ENCODE results near the gene PTER. TPM values are rescaled to one million over a fixed set of nuclear protein-coding genes. Genes with fewer than 3 reads are reported as not detected.
A peak's percentile ranks its signal among the peaks of the same experiment; 100 is the strongest.

The PTER gene
- total RNA-seq, 4 donors from 2014 or later = 8.9 to 17.1 (median 14.5) TPM

DNA sequence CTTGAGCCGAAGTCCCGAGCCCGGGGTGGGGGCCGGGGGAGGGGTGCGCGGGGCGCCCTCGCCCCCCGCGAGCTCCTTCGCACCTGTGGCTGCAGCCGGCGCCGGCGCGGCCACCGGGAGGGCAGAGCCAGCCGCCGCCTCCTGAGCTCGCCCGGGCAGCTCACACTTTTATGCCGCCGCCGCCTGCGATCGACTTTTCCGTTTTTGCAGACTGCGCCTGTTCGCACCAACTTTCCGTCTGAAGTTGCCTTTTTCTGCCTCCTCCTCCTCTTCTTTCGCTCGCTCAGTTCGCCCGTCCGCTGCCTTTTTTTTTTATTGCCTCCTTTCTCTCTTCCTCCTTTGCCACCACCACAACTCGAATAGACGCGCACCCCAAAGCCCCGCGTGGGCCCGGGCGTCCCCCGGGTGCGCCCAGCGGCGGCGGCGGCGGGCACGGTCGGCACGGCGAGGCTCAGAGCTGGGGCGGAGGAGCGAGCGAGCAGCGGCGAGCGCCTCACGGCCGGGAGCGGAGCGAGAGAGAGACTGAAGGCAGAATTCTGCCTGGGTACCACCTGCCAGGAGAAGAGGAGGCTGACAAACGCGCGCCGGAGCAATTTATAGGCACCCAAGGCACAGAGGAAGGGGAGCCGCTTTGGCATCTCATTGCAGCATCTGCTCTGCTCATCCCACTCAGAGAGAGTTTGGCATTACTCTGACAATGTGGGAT is 84.7 kb downstream of the PTER start, which contains the start of gene C1QL3:
Gene C1QL3 (minus strand): TSS at position 569 of the 706 bp plus-strand sequence. CDS start 814 bp downstream, outside the sequence.
- Histone ChIP-seq H3K27ac (no peak within 1 kb of the TSS), H3K27me3 (peaks cover 34% of the 10 kb centered on the region), H3K4me1 (peaks cover 27% of the 10 kb centered on the region), H3K9me3 (no peaks in the 10 kb centered on the region), H3K4me3 (peak within 1 kb of the TSS; percentile 59), H3K36me3 (no peaks in the 10 kb centered on the region)
- TF ChIP-seq, protein P1, sequence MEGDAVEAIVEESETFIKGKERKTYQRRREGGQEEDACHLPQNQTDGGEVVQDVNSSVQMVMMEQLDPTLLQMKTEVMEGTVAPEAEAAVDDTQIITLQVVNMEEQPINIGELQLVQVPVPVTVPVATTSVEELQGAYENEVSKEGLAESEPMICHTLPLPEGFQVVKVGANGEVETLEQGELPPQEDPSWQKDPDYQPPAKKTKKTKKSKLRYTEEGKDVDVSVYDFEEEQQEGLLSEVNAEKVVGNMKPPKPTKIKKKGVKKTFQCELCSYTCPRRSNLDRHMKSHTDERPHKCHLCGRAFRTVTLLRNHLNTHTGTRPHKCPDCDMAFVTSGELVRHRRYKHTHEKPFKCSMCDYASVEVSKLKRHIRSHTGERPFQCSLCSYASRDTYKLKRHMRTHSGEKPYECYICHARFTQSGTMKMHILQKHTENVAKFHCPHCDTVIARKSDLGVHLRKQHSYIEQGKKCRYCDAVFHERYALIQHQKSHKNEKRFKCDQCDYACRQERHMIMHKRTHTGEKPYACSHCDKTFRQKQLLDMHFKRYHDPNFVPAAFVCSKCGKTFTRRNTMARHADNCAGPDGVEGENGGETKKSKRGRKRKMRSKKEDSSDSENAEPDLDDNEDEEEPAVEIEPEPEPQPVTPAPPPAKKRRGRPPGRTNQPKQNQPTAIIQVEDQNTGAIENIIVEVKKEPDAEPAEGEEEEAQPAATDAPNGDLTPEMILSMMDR (IDR thresholded peaks at IDR 0.05) = no peak
- no peak for TF ChIP-seq EP300 (IDR thresholded peaks at IDR 0.05)
- TF ChIP-seq POLR2AphosphoS5 (IDR thresholded peaks at IDR 0.05) = no peak
- no peak for TF ChIP-seq POLR2A (IDR thresholded peaks at IDR 0.05)
- no peak for DNase-seq (ENCODE audit: low spot score in 2 of 2)
- WGBS = 2% methylated on average over 48 of the region's 68 CpGs

DNA sequence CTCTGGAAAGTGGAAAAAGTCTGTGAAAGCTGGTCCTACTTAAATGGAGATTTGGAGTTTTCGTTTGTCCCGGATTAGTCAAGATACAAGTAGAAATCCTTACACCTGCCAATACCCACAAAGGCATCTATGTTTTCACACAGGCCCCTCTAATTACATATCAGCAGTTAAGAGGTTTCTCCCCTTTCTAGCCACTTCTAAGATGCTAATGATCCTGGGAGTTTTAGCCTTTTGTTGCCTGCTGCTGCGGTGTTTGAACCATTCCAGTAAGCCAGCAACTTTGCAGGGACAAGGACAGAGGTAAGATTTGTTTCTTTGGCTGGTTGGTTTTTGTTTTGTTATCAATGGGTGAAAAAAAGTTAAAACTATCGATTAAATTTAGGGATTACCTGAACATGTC is 90.6 kb downstream of the PTER start:
- H3K9me3 ChIP-seq = no peaks in the 10 kb centered on the region
- H3K27me3 ChIP-seq = peaks cover 1% of the 10 kb centered on the region
- no peaks in the 10 kb centered on the region for H3K4me1 ChIP-seq
- H3K4me3 ChIP-seq = no peak overlapping the region
- WGBS = 65% methylated on average over 4 of the region's 4 CpGs
- DNase-seq (ENCODE audit: low spot score in 2 of 2) = no peak
- H3K36me3 ChIP-seq = no peaks in the 10 kb centered on the region
- H3K27ac ChIP-seq = no peak overlapping the region
- TF ChIP-seq EP300 (IDR thresholded peaks at IDR 0.05) (no peak), POLR2AphosphoS5 (IDR thresholded peaks at IDR 0.05) (no peak), POLR2A (IDR thresholded peaks at IDR 0.05) (no peak)
- TF ChIP-seq, protein P1 (IDR thresholded peaks at IDR 0.05) = no peak

GRCh38 chr10:16529853-16530252 is 93.0 kb downstream of the PTER start:
- Histone ChIP-seq H3K27ac (no peak overlapping the region), H3K27me3 (no peaks in the 10 kb centered on the region), H3K9me3 (no peaks in the 10 kb centered on the region), H3K36me3 (no peaks in the 10 kb centered on the region), H3K4me3 (no peak overlapping the region), H3K4me1 (no peaks in the 10 kb centered on the region)
- WGBS = 85% methylated on average over 3 of the region's 3 CpGs
- no peak for DNase-seq (ENCODE audit: low spot score in 2 of 2)
- TF ChIP-seq POLR2AphosphoS5 (IDR thresholded peaks at IDR 0.05) = no peak
- no peak for TF ChIP-seq EP300 (IDR thresholded peaks at IDR 0.05)
- TF ChIP-seq, protein P1 (IDR thresholded peaks at IDR 0.05) = no peak
- no peak for TF ChIP-seq POLR2A (IDR thresholded peaks at IDR 0.05)

DNA sequence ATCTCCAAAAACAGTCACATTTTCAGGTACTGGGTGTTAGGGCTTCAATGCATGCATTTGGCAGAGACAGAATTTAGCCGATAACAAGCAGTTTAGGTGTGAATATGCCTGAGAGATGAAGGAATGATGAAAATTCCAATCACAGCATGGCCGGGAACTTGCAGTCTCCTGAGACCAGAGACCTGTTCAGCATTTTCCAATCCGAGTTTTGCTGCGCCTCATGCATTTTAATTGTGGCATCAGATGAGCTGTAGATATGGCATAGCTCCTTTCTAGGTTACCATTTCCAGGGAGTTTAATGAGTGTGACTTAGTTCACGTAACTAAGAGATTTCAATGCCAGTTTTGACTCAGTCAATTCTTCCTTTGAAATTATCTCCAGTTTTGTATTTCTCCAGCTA is 99.3 kb downstream of the PTER start:
- no peaks in the 10 kb centered on the region for H3K36me3 ChIP-seq
- H3K4me1 ChIP-seq = no peaks in the 10 kb centered on the region
- H3K9me3 ChIP-seq = no peaks in the 10 kb centered on the region
- TF ChIP-seq POLR2A (IDR thresholded peaks at IDR 0.05) (no peak), POLR2AphosphoS5 (IDR thresholded peaks at IDR 0.05) (no peak), EP300 (IDR thresholded peaks at IDR 0.05) (no peak)
- TF ChIP-seq, protein P1 (IDR thresholded peaks at IDR 0.05) = no peak
- peaks cover 7% of the 10 kb centered on the region for H3K27me3 ChIP-seq
- 91% methylated on average over 5 of the region's 5 CpGs for WGBS
- no peak overlapping the region for H3K27ac ChIP-seq
- no peak for DNase-seq (ENCODE audit: low spot score in 2 of 2)
- no peak overlapping the region for H3K4me3 ChIP-seq

DNA sequence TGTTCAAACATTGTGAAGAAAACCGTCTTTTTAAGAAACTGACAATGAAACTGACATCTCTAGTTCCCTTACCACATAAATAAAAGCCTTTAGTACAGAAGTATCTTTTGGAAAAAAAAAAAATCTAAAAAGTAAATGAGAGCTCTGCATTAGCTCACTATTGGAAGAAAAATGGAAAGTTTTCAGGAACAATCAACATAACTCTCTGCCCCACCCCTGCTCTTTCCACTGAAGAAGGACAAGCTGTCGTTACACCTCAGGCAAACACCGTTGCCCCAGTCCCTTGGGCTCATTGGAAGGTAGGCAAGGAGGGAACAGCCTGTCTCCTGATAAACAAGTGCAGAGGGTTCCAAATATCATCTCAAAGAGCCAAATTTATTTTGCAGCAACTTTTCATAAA is 107.3 kb downstream of the PTER start:
- no peaks in the 10 kb centered on the region for H3K4me1 ChIP-seq
- 48% methylated on average over 3 of the region's 3 CpGs for WGBS
- H3K4me3 ChIP-seq = no peak overlapping the region
- H3K27me3 ChIP-seq = peaks cover 6% of the 10 kb centered on the region
- no peaks in the 10 kb centered on the region for H3K9me3 ChIP-seq
- TF ChIP-seq, protein P1 (IDR thresholded peaks at IDR 0.05) = no peak
- TF ChIP-seq POLR2AphosphoS5 (IDR thresholded peaks at IDR 0.05) (no peak), EP300 (IDR thresholded peaks at IDR 0.05) (no peak), POLR2A (IDR thresholded peaks at IDR 0.05) (no peak)
- no peak overlapping the region for H3K27ac ChIP-seq
- DNase-seq (ENCODE audit: low spot score in 2 of 2) = no peak
- H3K36me3 ChIP-seq = no peaks in the 10 kb centered on the region
